COR-L47 (cell line): Measurements from ENCODE around the gene R3HDM1.
"Not testable (repeated sequence)": the region's sequence is repeated elsewhere in the genome, so short reads cannot be mapped to it uniquely, and the experiment has no call there.

ENCODE experiments used
- DNase-seq: peaks from one replicate; lab custom pipeline; 2025; lab: John Stamatoyannopoulos, UW

R3HDM1 gene

GRCh38 chr2:135573620-135574019 is 42.3 kb downstream of the R3HDM1 start:
- no peak for DNase-seq

GRCh38 chr2:135581282-135581681 is 50.0 kb downstream of the R3HDM1 start:
- no peak for DNase-seq

GRCh38 chr2:135582383-135582782 is 51.1 kb downstream of the R3HDM1 start:
- DNase-seq, result no peak

- no peak for DNase-seq
These were observed 54.3 kb downstream of the R3HDM1 start for GRCh38 chr2:135585586-135585985.

GRCh38 chr2:135586148-135586547 is 54.9 kb downstream of the R3HDM1 start:
- no peak for DNase-seq

GRCh38 chr2:135587958-135588357 is 56.7 kb downstream of the R3HDM1 start:
- no peak for DNase-seq

- DNase-seq, result no peak
These were observed 59.5 kb downstream of the R3HDM1 start for GRCh38 chr2:135590619-135591260.

- DNase-seq, result no peak
These were observed 69.6 kb downstream of the R3HDM1 start for GRCh38 chr2:135600915-135601314.

GRCh38 chr2:135603543-135603942 is 72.3 kb downstream of the R3HDM1 start:
- DNase-seq, result no peak

- no peak for DNase-seq
These were observed 76.3 kb downstream of the R3HDM1 start for GRCh38 chr2:135607561-135607960.

- DNase-seq, result no peak
These were observed 81.0 kb downstream of the R3HDM1 start for GRCh38 chr2:135612319-135612718.

GRCh38 chr2:135615404-135615803 is 84.1 kb downstream of the R3HDM1 start:
- DNase-seq, result no peak

- no peak for DNase-seq
These were observed 86.3 kb downstream of the R3HDM1 start for GRCh38 chr2:135617501-135618015.

- DNase-seq, result no peak
These were observed 88.9 kb downstream of the R3HDM1 start for GRCh38 chr2:135620198-135620597.

- DNase-seq, result no peak
These were observed 98.2 kb downstream of the R3HDM1 start for GRCh38 chr2:135629520-135629919.

GRCh38 chr2:135630034-135630433 is 98.8 kb downstream of the R3HDM1 start:
- not testable (repeated sequence) for DNase-seq

GRCh38 chr2:135630488-135630887 is 99.2 kb downstream of the R3HDM1 start:
- no peak for DNase-seq

GRCh38 chr2:135633582-135633981 is 102.3 kb downstream of the R3HDM1 start:
- no peak for DNase-seq

GRCh38 chr2:135635212-135635835 is 104.0 kb downstream of the R3HDM1 start:
- DNase-seq, result no peak

- DNase-seq, result no peak
These were observed 105.7 kb downstream of the R3HDM1 start for GRCh38 chr2:135636982-135637381.

GRCh38 chr2:135637456-135638087 is 106.3 kb downstream of the R3HDM1 start:
- DNase-seq, result no peak

GRCh38 chr2:135638825-135639224 is 107.5 kb downstream of the R3HDM1 start:
- DNase-seq, result no peak
